ENCODE results near the gene PIGK.
"Not testable (repeated sequence)": the region's sequence is repeated elsewhere in the genome, so short reads cannot be mapped to it uniquely, and the experiment has no call there.

The PIGK gene

GRCh38 chr1:77222496-77222895, 3.3 kb upstream of the PIGK start:
- Histone ChIP-seq H3K9ac (ENCODE audit: low read depth, low read length) (no peak overlapping the region), H3K4me1 (ENCODE audit: insufficient read depth, low read length) (no peaks in the 10 kb centered on the region), H3K36me3 (ENCODE audit: insufficient read depth, low read length) (no peaks in the 10 kb centered on the region), H3K9me3 (ENCODE audit: control insufficient read depth, insufficient read depth, low read length) (no peaks in the 10 kb centered on the region)

GRCh38 chr1:77220687-77221463, 1.6 kb upstream of the PIGK start:
- Histone ChIP-seq H3K9ac (ENCODE audit: low read depth, low read length) (no peak overlapping the region), H3K9me3 (ENCODE audit: control insufficient read depth, insufficient read depth, low read length) (no peaks in the 10 kb centered on the region), H3K36me3 (ENCODE audit: insufficient read depth, low read length) (no peaks in the 10 kb centered on the region), H3K4me1 (ENCODE audit: insufficient read depth, low read length) (no peaks in the 10 kb centered on the region)

GRCh38 chr1:77218477-77219165, 609 bp downstream of the PIGK start:
- no peaks in the 10 kb centered on the region for H3K4me1 ChIP-seq (ENCODE audit: insufficient read depth, low read length)
- no peaks in the 10 kb centered on the region for H3K9me3 ChIP-seq (ENCODE audit: control insufficient read depth, insufficient read depth, low read length)
- H3K36me3 ChIP-seq (ENCODE audit: insufficient read depth, low read length) = no peaks in the 10 kb centered on the region
- H3K9ac ChIP-seq (ENCODE audit: low read depth, low read length) = peak overlapping the region; percentile 76

- H3K9ac ChIP-seq (ENCODE audit: low read depth, low read length); H3K36me3 ChIP-seq (ENCODE audit: insufficient read depth, low read length); H3K9me3 ChIP-seq (ENCODE audit: control insufficient read depth, insufficient read depth, low read length); H3K4me1 ChIP-seq (ENCODE audit: insufficient read depth, low read length): not testable (repeated sequence)
Observed at GRCh38 chr1:77204043-77204442, 15.2 kb downstream of the PIGK start.

- Histone ChIP-seq H3K4me1 (ENCODE audit: insufficient read depth, low read length) (no peaks in the 10 kb centered on the region), H3K36me3 (ENCODE audit: insufficient read depth, low read length) (no peaks in the 10 kb centered on the region), H3K9ac (ENCODE audit: low read depth, low read length) (no peak overlapping the region), H3K9me3 (ENCODE audit: control insufficient read depth, insufficient read depth, low read length) (no peaks in the 10 kb centered on the region)
Observed at GRCh38 chr1:77202751-77203150, 16.5 kb downstream of the PIGK start.

- no peaks in the 10 kb centered on the region for H3K36me3 ChIP-seq (ENCODE audit: insufficient read depth, low read length)
- H3K9me3 ChIP-seq (ENCODE audit: control insufficient read depth, insufficient read depth, low read length) = no peaks in the 10 kb centered on the region
- H3K9ac ChIP-seq (ENCODE audit: low read depth, low read length) = no peak overlapping the region
- no peaks in the 10 kb centered on the region for H3K4me1 ChIP-seq (ENCODE audit: insufficient read depth, low read length)
Observed at GRCh38 chr1:77200806-77201205, 18.4 kb downstream of the PIGK start.

GRCh38 chr1:77200293-77200692, 18.9 kb downstream of the PIGK start:
- H3K4me1 ChIP-seq (ENCODE audit: insufficient read depth, low read length) = no peaks in the 10 kb centered on the region
- H3K36me3 ChIP-seq (ENCODE audit: insufficient read depth, low read length) = no peaks in the 10 kb centered on the region
- no peak overlapping the region for H3K9ac ChIP-seq (ENCODE audit: low read depth, low read length)
- no peaks in the 10 kb centered on the region for H3K9me3 ChIP-seq (ENCODE audit: control insufficient read depth, insufficient read depth, low read length)

- Histone ChIP-seq H3K9ac (ENCODE audit: low read depth, low read length) (no peak overlapping the region), H3K9me3 (ENCODE audit: control insufficient read depth, insufficient read depth, low read length) (no peaks in the 10 kb centered on the region), H3K4me1 (ENCODE audit: insufficient read depth, low read length) (no peaks in the 10 kb centered on the region), H3K36me3 (ENCODE audit: insufficient read depth, low read length) (no peaks in the 10 kb centered on the region)
Observed at GRCh38 chr1:77197351-77197750, 21.9 kb downstream of the PIGK start.

GRCh38 chr1:77193951-77194350, 25.3 kb downstream of the PIGK start:
- no peaks in the 10 kb centered on the region for H3K36me3 ChIP-seq (ENCODE audit: insufficient read depth, low read length)
- no peaks in the 10 kb centered on the region for H3K9me3 ChIP-seq (ENCODE audit: control insufficient read depth, insufficient read depth, low read length)
- no peak overlapping the region for H3K9ac ChIP-seq (ENCODE audit: low read depth, low read length)
- no peaks in the 10 kb centered on the region for H3K4me1 ChIP-seq (ENCODE audit: insufficient read depth, low read length)

GRCh38 chr1:77188770-77189169, 30.5 kb downstream of the PIGK start:
- no peaks in the 10 kb centered on the region for H3K9me3 ChIP-seq (ENCODE audit: control insufficient read depth, insufficient read depth, low read length)
- H3K9ac ChIP-seq (ENCODE audit: low read depth, low read length) = no peak overlapping the region
- no peaks in the 10 kb centered on the region; the same call in 1 of the 2 replicates for H3K36me3 ChIP-seq (ENCODE audit: insufficient read depth, low read length)
- H3K4me1 ChIP-seq (ENCODE audit: insufficient read depth, low read length) = no peaks in the 10 kb centered on the region

GRCh38 chr1:77186907-77187306, 32.3 kb downstream of the PIGK start:
- H3K4me1 ChIP-seq (ENCODE audit: insufficient read depth, low read length); H3K36me3 ChIP-seq (ENCODE audit: insufficient read depth, low read length); H3K9me3 ChIP-seq (ENCODE audit: control insufficient read depth, insufficient read depth, low read length); H3K9ac ChIP-seq (ENCODE audit: low read depth, low read length): not testable (repeated sequence)

- Histone ChIP-seq H3K9me3 (ENCODE audit: control insufficient read depth, insufficient read depth, low read length) (peaks cover 5% of the 10 kb centered on the region; the same call in 1 of the 2 replicates), H3K9ac (ENCODE audit: low read depth, low read length) (no peak overlapping the region), H3K36me3 (ENCODE audit: insufficient read depth, low read length) (no peaks in the 10 kb centered on the region), H3K4me1 (ENCODE audit: insufficient read depth, low read length) (no peaks in the 10 kb centered on the region)
Observed at GRCh38 chr1:77182083-77182482, 37.1 kb downstream of the PIGK start.

- H3K9ac ChIP-seq (ENCODE audit: low read depth, low read length) = no peak overlapping the region
- no peaks in the 10 kb centered on the region for H3K4me1 ChIP-seq (ENCODE audit: insufficient read depth, low read length)
- no peaks in the 10 kb centered on the region for H3K36me3 ChIP-seq (ENCODE audit: insufficient read depth, low read length)
- H3K9me3 ChIP-seq (ENCODE audit: control insufficient read depth, insufficient read depth, low read length) = peaks cover 20% of the 10 kb centered on the region; the same call in 1 of the 2 replicates
Observed at GRCh38 chr1:77179632-77180031, 39.6 kb downstream of the PIGK start.

GRCh38 chr1:77175230-77175844, 43.9 kb downstream of the PIGK start:
- Histone ChIP-seq H3K9ac (ENCODE audit: low read depth, low read length) (no peak overlapping the region), H3K9me3 (ENCODE audit: control insufficient read depth, insufficient read depth, low read length) (peaks cover 21% of the 10 kb centered on the region; the same call in 1 of the 2 replicates), H3K4me1 (ENCODE audit: insufficient read depth, low read length) (no peaks in the 10 kb centered on the region), H3K36me3 (ENCODE audit: insufficient read depth, low read length) (no peaks in the 10 kb centered on the region)

GRCh38 chr1:77170687-77171086, 48.5 kb downstream of the PIGK start:
- H3K4me1 ChIP-seq (ENCODE audit: insufficient read depth, low read length) = no peaks in the 10 kb centered on the region
- no peak overlapping the region for H3K9ac ChIP-seq (ENCODE audit: low read depth, low read length)
- peaks cover 8% of the 10 kb centered on the region; the same call in 1 of the 2 replicates for H3K9me3 ChIP-seq (ENCODE audit: control insufficient read depth, insufficient read depth, low read length)
- H3K36me3 ChIP-seq (ENCODE audit: insufficient read depth, low read length) = no peaks in the 10 kb centered on the region; the same call in 1 of the 2 replicates

All from ES-I3 (cell line).